GM10847 (cell line): ENCODE measurements around the gene ART4.

Source experiments
- POLR2A ChIP-seq: IDR thresholded peaks from 2 replicates; pipeline ENCODE4 v1.6.1; 2011; ENCODE audit not compliant: insufficient read length; ENCODE audit errors: extremely low read depth

ART4 gene

GRCh38 chr12:14839262-14839661, 4.1 kb downstream of the ART4 start:
- TF ChIP-seq POLR2A: no peak

DNA sequence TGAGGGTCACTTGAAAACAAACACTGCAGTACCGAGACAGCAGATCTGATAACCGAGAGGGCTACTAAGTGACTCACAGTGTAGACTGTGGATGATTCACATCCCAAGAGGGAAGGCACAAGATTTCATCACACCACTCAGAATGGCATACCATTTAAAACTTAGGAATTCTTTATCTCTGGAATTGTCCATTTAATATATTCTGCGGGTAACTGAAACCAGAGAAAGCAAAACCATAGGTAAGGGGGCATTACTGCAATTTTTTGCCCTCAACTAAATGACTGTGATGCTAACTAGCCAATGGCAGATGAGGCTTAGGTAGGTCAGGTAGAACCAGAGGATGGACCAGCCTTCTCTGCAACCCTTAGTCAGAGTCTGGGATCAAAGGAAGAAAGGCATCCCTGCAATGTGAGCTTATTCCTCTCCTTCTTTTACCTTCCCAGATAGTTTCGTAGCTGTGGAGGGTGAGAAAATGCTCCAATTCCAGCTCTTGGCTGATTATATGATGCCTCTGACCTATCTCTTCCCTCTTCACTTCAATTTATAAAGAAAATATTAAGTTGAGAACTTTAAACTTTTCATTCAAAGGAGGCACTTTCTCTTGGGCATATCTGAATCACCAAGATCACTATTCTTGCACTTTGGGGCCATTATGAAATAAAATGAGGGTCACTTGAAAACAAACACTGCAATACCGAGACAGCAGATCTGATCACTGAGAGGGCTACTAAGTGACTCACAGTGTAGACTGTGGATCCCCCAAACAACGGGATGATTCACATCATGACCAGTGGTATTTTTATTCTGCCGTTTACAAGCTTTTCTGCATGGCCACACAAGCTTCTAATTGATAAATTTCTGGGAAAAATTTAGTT, 6.8 kb downstream of the ART4 start:
- no peak for TF ChIP-seq POLR2A

- TF ChIP-seq POLR2A: no peak
Measured at GRCh38 chr12:14834509-14834908, 8.8 kb downstream of the ART4 start.

- TF ChIP-seq POLR2A: no peak
Measured at GRCh38 chr12:14833952-14834351, 9.4 kb downstream of the ART4 start.

DNA sequence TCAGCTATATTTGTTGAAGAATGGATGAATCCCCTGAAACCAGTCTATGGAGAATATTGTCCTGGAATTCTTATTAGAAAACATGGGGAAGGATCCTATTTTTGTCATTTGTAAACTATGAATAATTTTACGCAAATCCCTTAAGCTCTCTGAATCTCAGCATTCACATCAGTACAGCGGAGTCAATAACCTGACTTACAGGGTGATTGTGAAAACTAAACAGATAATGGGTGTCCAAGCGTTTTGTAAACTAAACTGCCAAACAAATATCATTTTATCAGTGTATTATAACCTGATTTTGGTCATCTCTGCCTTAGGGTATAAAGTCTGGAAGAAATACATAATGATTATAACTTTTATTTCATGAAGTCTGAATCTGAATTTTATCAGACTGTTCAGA, 10.0 kb downstream of the ART4 start:
- TF ChIP-seq POLR2A: no peak

GRCh38 chr12:14828892-14829291, 14.4 kb downstream of the ART4 start:
- TF ChIP-seq POLR2A: no peak

DNA sequence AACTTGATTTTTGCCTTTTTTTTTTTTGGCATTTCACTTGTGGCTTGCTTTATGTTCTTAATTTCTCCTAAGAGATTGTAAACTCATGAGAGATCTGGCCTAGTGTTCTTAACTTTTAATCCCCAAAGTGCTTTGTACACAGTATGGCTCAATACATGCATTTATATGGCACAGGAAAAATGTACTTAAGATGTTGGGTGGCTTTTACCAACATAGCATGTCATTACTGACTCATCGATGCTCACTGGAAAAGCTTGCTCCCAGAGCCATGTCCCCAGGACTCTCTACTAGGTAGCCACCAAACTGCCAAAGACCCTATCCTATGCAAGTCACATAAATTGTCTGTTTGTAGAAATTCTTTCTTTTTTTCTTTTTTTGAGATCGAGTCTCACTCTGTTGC, 16.3 kb downstream of the ART4 start:
- no peak for TF ChIP-seq POLR2A

DNA sequence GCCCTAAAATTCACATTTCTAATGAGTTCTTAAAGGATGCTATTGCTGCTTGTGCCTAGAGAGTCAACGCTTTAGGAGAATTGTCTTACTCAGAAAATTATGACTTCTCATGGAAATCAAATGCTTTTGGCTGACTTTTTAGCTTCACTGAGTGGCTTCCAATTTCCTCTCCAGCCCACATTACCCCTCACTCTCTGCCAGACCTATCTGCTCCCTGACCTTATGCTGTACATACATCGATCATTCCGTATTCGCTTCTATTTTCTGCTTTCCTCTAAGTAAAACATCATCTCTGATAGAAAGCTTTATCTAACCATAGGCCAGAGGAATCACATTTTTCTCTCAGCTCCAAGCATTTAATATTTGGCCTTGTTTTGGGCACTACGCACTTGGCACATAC, 16.8 kb downstream of the ART4 start:
- no peak for TF ChIP-seq POLR2A

GRCh38 chr12:14825256-14825655, 18.1 kb downstream of the ART4 start:
- TF ChIP-seq POLR2A: no peak

- TF ChIP-seq POLR2A: no peak
Measured at GRCh38 chr12:14824012-14824634, 19.2 kb downstream of the ART4 start.

- TF ChIP-seq POLR2A: no peak
Measured at GRCh38 chr12:14814014-14814413, 29.3 kb downstream of the ART4 start, which contains the start of gene SMCO3. Gene SMCO3 (minus strand): TSS chr12:14814182. CDS start chr12:14806680, 7,502 bp downstream.

DNA sequence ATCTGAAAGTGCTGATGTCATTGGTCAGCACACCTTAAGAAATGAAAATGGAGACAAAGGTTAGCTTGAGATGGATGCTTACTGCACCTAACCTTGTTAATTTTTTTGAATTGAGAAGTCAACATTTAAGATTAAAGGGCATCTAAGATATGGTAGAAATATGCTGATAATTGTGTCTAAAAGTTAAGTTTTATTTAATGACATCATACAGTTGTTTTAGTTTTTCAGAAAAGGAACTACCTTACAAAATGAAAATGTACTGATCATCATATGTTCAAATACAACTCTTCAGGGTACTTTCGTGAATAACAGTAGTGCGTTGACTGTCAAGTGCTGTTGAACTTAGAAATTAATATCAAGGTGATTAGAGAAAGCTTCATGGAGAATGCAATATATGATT, 31.8 kb downstream of the ART4 start:
- no peak for TF ChIP-seq POLR2A

DNA sequence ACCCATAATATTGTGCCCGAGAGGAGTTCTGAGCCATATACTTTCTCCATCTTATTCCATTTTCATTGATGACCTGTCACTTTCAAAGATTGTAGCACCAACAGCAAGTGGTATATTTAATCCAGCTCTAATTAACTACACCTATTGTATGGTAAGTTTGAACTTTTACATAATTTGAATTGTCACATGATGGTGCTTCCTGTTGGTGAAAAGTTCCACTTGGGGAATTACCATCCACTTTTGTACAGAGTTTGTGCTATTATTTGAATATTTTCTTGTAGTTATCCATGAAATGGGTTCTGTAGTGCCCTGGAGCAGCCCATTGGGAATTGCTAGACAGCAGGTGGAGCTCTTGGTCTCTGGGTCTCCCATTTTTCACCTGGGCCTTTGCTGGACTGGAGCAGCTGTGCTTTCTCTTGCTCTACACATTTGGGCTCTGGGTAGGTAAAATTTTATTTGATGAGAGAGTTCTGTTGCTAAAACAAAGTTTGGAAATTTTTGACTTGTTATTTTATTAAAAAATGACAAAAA, 32.3 kb downstream of the ART4 start:
- TF ChIP-seq POLR2A: no peak

DNA sequence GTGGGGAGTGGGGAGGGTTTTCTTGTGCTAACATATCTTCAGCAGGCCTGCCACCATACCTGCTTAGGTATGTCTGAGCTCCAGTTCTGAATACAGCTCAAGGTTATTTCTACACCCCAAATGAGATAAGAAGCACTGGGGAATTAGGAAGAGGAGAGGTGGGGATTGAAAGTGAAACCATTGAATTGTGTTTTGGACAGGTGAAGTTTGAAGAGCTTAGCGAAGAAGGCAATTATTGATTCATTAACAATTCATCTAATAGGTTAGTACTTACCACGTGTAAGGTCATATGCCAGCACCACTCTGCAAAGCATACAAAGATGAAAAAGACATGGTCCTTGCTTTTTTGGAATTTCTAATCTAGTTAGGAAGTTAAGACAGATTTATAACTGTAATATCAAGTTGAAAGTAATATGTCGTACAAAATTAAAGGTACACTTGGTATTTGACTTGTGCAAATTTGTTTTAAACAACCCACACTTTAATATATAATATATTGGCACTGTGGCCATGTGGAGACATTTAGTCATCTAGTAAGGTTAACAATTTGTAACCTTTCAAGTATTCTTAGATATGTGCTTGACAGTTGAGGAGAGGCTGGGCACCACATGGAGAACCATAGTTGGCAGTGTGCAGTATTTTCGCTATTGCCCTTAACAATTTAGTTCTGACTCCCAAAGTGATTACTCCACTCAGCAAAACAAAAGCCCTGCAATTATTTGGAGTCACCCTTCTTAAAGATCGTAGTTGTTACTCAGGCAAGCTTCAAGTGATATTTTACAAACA, 33.0 kb downstream of the ART4 start:
- no peak for TF ChIP-seq POLR2A

DNA sequence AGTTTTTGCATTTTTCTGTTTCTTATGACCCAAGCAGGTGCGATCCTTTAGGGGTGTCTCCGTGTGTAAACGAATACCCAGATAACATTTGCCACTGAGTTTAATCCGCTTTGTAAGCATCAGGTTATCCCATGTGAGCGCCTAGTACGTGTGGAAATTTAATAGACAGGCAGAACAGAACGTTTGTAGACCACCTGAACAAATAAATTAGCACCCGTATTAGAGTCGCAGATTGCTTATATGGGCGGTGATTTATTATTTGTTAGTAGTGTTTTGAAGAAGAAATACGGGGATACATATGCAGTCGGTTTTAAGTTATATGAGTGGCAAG, 39.5 kb downstream of the ART4 start:
- TF ChIP-seq POLR2A: no peak
